HAP-1 (cell line): ENCODE measurements around the gene SUOX.

Experiments
- DNase-seq, 2 experiments: peaks; one replicate each; pipeline ENCODE4 v3.0.0-alpha.2; 2016 to 2020; ENCODE audit warnings: low spot score in 2 of 2
- H3K27me3 ChIP-seq: fragments of 250-450 bp; sonication (Bioruptor Pico); 2 replicates; pipeline ENCODE4 v1.5.1; 2020; ENCODE audit warnings: low read depth, mild to moderate bottlenecking, moderate library complexity
- H3K36me3 ChIP-seq: fragments of 250-450 bp; sonication (Bioruptor Pico); replicated peaks from 2 replicates; pipeline ENCODE4 v1.5.1; 2020; ENCODE audit warnings: mild to moderate bottlenecking
- H3K4me1 ChIP-seq: fragments of 250-450 bp; sonication (Bioruptor Pico); 2 replicates; pipeline ENCODE4 v1.5.1; 2020; ENCODE audit warnings: mild to moderate bottlenecking
- H3K4me3 ChIP-seq: fragments of 250-450 bp; sonication (Bioruptor Pico); 2 replicates; pipeline ENCODE4 v1.5.1; 2020; ENCODE audit warnings: mild to moderate bottlenecking, moderate library complexity
- H3K9me3 ChIP-seq: fragments of 250-450 bp; sonication (Bioruptor Pico); 2 replicates; pipeline ENCODE4 v1.5.1; 2020; ENCODE audit warnings: mild to moderate bottlenecking, moderate library complexity
- in situ Hi-C: fragments of 300-500 bp; cut with MboI; formaldehyde crosslinking; loops from 3 replicates; pipeline ENCODE4 v1.14.3; 2020; ENCODE audit warnings: low sequenced_read_pairs, inconsistent platforms, mixed read lengths

Gene SUOX

DNA sequence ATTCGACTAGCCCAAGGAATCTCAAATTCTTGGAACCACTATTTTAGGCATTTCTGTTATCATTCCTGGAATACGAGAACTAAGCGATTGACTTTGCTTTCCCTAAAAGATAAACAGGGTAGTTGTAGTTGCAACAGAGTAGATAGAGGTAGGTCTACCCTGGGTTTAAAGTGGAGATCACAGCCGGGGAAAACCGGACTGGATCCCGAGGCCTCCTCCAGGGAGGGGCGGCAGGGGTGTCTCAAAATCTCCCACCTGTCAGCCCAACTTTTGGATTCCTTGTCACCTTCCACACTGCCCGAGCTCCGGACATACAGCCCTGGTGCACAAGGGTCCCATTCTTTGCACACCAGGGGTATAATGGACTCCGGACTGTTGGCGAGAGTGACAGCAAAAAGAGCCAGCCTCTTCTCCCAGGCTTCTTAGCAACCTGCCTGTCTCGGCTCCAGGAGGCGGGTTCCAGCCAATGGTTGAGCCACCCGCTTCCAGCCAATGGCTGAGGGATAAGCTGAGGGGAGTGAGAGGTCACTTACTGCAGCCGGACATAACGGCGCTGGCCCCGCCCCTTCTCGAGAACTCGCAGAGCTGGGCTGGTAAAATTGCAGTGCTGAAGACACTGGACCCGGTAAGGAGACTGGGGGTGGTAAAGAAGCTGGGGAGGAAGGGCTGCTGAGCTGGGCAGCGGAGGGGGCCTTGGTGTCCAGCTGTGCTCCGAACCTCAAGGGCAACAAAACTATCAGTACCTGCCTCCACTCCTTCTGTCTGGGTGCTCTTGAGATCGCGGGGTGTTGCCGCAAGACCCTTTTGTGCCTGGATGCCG is at the start of gene SUOX:
SUOX (plus strand) TSS at position 562 of the 820 bp plus-strand sequence. CDS start 4,946 bp downstream, outside the sequence.
- H3K36me3 ChIP-seq: peaks cover 28% of the 10 kb centered on the region
- no peaks in the 10 kb centered on the region for H3K27me3 ChIP-seq
- in situ Hi-C loops: no loop called here
- H3K9me3 ChIP-seq: no peaks in the 10 kb centered on the region
- DNase-seq: peak; percentile 96 to 97
- H3K4me1 ChIP-seq: no peaks in the 10 kb centered on the region; the same call in 1 of the 2 replicates
- peak within 1 kb of the TSS; percentile 60 for H3K4me3 ChIP-seq

DNA sequence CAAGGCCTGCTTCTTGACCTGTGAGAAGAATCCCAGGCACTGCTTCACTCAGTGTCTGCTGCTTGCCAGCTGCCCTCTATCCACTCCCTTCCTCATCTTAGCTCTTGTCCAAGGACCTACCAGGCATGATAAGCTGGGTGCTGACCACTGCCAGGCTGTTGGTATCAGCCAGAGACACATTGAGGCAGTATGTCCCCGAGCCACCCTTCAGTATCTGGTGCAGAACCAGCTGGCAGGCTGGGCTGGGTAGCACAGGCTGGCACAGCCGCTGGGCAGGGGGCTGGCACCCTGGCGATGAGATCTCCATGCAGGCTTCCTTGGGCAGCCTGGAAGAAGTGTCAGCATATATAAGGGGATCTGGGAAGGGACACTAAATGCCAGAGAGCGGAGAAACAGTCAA is 41.7 kb upstream of the SUOX start:
- Histone ChIP-seq H3K9me3 (no peaks in the 10 kb centered on the region), H3K4me3 (no peak overlapping the region), H3K36me3 (no peaks in the 10 kb centered on the region; the same call in 1 of the 2 replicates), H3K4me1 (no peaks in the 10 kb centered on the region), H3K27me3 (no peaks in the 10 kb centered on the region)
- in situ Hi-C loops: no loop called here
- DNase-seq: no peak

- Histone ChIP-seq H3K36me3 (no peaks in the 10 kb centered on the region; the same call in 1 of the 2 replicates), H3K4me1 (no peaks in the 10 kb centered on the region), H3K9me3 (no peaks in the 10 kb centered on the region), H3K4me3 (no peak overlapping the region), H3K27me3 (no peaks in the 10 kb centered on the region)
- DNase-seq: peak in 1 of 2 experiments; percentile 40
- in situ Hi-C loops: no loop called here
Measured at GRCh38 chr12:55955800-55956508, 41.1 kb upstream of the SUOX start.

DNA sequence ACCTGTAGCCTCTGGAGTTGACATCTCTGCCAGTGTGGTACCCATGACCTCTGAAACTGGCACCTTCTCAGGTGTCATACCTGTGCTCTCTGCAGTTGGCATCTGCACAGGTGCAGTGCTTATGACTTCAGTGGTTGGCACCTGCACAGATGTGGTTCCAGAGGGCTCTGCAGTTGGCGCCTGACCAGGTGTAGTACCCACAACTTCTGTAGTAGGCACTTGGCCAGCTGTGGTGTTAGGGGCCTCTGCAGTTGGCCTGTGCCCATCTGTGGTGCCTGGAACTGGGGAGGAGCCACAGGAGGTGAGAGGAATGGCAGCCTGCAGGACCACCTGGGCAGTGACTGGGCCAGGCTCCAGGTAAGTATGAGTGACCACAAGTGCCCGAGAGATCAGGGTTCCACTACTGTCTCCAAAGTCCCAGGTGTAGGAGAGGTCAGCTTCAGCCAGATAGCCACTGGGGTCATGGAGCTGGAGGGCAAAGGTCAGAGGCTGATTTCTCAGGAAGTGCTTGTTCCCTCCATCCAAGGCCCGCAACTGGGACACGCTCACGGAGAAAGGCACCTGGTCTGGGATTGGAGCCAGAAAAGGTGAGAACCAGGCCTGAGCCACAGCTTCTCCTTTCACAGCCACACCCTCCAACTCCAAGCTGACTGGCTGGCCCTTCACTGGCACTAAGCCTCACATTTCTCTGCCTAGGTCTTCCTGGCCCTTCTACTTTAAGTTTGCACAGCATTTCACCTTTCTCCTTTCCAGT is 39.8 kb upstream of the SUOX start:
- no peaks in the 10 kb centered on the region for H3K4me1 ChIP-seq

DNA sequence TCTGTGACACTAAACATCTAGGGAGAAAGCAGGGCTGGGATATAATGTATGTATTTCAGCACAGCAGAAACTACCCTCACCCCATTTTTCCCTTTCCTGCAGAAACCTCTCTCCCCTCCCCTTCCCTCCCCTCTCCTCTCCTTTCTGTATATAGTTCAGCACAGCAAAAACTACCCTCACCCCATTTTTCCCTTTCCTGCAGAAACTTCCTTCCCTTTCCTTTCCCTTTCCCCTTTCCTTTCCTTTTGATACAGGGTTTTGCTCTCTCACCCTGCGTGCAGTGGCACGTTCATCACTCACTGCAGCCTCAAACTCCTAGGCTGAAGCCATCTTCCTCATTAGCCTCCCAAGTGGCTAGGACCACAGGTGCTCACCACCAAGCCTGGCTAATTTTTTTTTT is 33.3 kb upstream of the SUOX start:
- peaks cover 7% of the 10 kb centered on the region for H3K36me3 ChIP-seq
- no peaks in the 10 kb centered on the region for H3K9me3 ChIP-seq
- no peak overlapping the region for H3K4me3 ChIP-seq
- H3K27me3 ChIP-seq: no peaks in the 10 kb centered on the region
- peaks cover 5% of the 10 kb centered on the region; the same call in 1 of the 2 replicates for H3K4me1 ChIP-seq
- no peak for DNase-seq
- in situ Hi-C loops: no loop called here

More for the DNA sequence above, 39.8 kb upstream of the SUOX start:
- no peaks in the 10 kb centered on the region for H3K27me3 ChIP-seq
- no peaks in the 10 kb centered on the region for H3K36me3 ChIP-seq
- in situ Hi-C loops: no loop called here
- DNase-seq: no peak
- H3K4me3 ChIP-seq: no peak overlapping the region
- no peaks in the 10 kb centered on the region for H3K9me3 ChIP-seq

- in situ Hi-C loops: no loop called here
- Histone ChIP-seq H3K9me3 (no peaks in the 10 kb centered on the region), H3K4me3 (no peak overlapping the region), H3K36me3 (peaks cover 12% of the 10 kb centered on the region), H3K27me3 (no peaks in the 10 kb centered on the region), H3K4me1 (peaks cover 5% of the 10 kb centered on the region; the same call in 1 of the 2 replicates)
- DNase-seq: no peak
Measured at GRCh38 chr12:55965240-55965639, 31.8 kb upstream of the SUOX start.

DNA sequence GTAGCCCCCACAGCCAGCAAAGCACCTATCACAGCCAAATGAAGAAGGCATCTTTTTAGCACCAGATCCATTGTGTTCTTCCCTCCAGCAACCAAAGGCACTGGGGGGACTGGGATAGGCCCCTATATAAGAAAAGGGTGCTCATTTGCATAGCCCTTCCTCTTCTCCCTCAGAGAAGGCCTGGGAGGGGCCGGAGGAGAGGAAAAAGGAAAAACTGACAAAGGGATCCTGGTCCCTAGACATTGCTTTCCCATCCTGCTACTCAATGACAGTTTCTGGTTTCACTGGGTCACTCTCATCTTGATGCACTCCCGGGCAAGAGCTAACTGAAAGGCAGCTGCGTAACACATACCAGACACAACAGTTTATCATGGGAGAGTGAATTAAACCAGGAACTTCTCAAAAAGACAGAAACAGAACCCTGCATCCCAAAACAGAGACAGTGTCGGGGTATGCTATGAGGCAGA is 31.1 kb upstream of the SUOX start, which contains the start of gene PMEL:
PMEL (minus strand) TSS at position 102 of the 467 bp plus-strand sequence; CDS start at position 71, 31 bp downstream.
- DNase-seq: peak in 1 of 2 experiments; percentile 23
- H3K36me3 ChIP-seq: peaks cover 15% of the 10 kb centered on the region
- no peaks in the 10 kb centered on the region for H3K27me3 ChIP-seq
- H3K4me3 ChIP-seq: peak within 1 kb of the TSS; percentile 87
- in situ Hi-C loops: no loop called here
- H3K9me3 ChIP-seq: no peaks in the 10 kb centered on the region
- peaks cover 5% of the 10 kb centered on the region; the same call in 1 of the 2 replicates for H3K4me1 ChIP-seq

DNA sequence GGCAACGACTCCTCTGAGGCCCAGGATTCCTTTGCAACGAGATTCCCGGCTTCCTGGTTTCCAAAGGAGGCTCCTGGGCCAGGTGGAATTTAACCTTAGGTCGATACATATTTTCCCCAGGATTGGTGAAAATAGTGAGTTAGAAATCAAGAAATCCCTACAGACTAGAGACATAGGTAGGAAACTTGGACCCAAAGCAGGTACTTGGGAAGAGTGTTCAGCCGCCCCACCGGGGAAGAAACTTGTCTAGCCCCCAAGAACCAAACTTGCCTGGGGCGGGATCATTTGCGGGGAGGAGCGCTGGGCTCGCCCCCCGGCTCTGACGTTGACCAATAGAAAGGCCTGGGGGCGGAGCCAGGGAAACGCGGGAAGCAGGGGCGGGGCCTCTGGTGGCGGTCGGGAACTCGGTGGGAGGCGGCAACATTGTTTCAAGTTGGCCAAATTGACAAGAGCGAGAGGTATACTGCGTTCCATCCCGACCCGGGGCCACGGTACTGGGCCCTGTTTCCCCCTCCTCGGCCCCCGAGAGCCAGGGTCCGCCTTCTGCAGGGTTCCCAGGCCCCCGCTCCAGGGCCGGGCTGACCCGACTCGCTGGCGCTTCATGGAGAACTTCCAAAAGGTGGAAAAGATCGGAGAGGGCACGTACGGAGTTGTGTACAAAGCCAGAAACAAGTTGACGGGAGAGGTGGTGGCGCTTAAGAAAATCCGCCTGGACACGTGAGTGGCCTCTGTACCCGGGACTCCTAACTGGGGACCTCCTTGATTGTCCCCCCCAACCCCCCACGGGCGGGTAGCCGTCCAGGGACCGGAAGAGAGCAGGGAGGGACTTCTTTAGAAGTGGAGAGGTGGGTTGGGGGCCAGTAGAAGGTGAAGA is 30.4 kb upstream of the SUOX start, which contains the start of gene CDK2:
CDK2 (plus strand) TSS at position 423 of the 874 bp plus-strand sequence; CDS start at position 602, 179 bp downstream.
- H3K4me3 ChIP-seq: peak within 1 kb of the TSS; percentile 87
- peak; percentile 91 to 97 for DNase-seq
- in situ Hi-C loops: no loop called here
- H3K36me3 ChIP-seq: peaks cover 22% of the 10 kb centered on the region
- no peaks in the 10 kb centered on the region for H3K27me3 ChIP-seq
- no peaks in the 10 kb centered on the region for H3K9me3 ChIP-seq
- peaks cover 5% of the 10 kb centered on the region; the same call in 1 of the 2 replicates for H3K4me1 ChIP-seq

DNA sequence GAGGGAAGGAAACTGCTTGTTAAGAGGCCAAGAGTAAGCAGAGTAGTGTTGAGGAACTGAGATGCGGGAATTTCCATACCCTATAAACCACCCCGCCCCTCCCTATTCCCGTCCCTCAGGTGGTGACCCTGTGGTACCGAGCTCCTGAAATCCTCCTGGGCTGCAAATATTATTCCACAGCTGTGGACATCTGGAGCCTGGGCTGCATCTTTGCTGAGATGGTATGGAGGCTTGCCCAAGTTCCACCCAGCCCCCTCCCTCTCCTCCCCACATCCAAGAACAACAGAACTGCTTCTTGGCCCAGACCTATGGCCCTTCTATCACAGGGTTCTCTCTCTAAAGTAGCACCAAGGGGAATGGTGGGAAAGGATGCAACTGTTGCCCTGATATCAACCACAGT is 27.7 kb upstream of the SUOX start:
- no peaks in the 10 kb centered on the region for H3K9me3 ChIP-seq
- in situ Hi-C loops: no loop called here
- H3K4me3 ChIP-seq: no peak overlapping the region
- peaks cover 31% of the 10 kb centered on the region for H3K36me3 ChIP-seq
- DNase-seq: no peak
- no peaks in the 10 kb centered on the region for H3K27me3 ChIP-seq
- H3K4me1 ChIP-seq: peaks cover 10% of the 10 kb centered on the region

GRCh38 chr12:55970775-55971174 is 26.3 kb upstream of the SUOX start:
- Histone ChIP-seq H3K27me3 (no peaks in the 10 kb centered on the region), H3K9me3 (no peaks in the 10 kb centered on the region), H3K4me1 (peaks cover 15% of the 10 kb centered on the region), H3K36me3 (peaks cover 31% of the 10 kb centered on the region), H3K4me3 (no peak overlapping the region)
- in situ Hi-C loops: no loop called here
- no peak for DNase-seq

DNA sequence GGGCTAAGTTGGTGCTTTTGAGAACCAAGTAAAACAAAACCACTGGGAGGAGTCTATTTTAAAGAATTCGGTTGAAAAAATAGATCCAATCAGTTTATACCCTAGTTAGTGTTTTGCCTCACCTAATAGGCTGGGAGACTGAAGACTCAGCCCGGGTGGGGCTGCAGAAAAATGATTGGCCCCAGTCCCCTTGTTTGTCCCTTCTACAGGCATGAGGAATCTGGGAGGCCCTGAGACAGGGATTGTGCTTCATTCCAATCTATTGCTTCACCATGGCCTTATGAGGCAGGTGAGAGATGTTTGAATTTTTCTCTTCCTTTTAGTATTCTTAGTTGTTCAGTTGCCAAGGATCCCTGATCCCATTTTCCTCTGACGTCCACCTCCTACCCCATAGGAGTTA is 25.0 kb upstream of the SUOX start:
- in situ Hi-C loops: no loop called here
- Histone ChIP-seq H3K4me3 (no peak overlapping the region), H3K27me3 (no peaks in the 10 kb centered on the region), H3K9me3 (no peaks in the 10 kb centered on the region), H3K4me1 (peaks cover 15% of the 10 kb centered on the region), H3K36me3 (peaks cover 31% of the 10 kb centered on the region)
- DNase-seq: no peak

GRCh38 chr12:55972456-55972855 is 24.6 kb upstream of the SUOX start:
- Histone ChIP-seq H3K9me3 (no peaks in the 10 kb centered on the region), H3K27me3 (no peaks in the 10 kb centered on the region), H3K4me3 (peak overlapping the region; percentile 32; the same call in 1 of the 2 replicates), H3K4me1 (peaks cover 15% of the 10 kb centered on the region), H3K36me3 (peaks cover 31% of the 10 kb centered on the region)
- no peak for DNase-seq
- in situ Hi-C loops: no loop called here
